ENCODE measurements around the gene COL9A1. TPM values are rescaled to one million over a fixed set of nuclear protein-coding genes. Genes with fewer than 3 reads are reported as not detected.
A peak's percentile ranks its signal among the peaks of the same experiment; 100 is the strongest.

Gene COL9A1
- total RNA-seq, 1 experiment from 2014 or later, result 7.8 TPM

GRCh38 chr6:70176842-70177550 is 125.9 kb downstream of the COL9A1 start:
- Histone ChIP-seq H3K79me2 (ENCODE audit: insufficient read depth, low read length) (no peaks in the 10 kb centered on the region), H3K4me1 (ENCODE audit: insufficient read depth, low read length) (no peaks in the 10 kb centered on the region), H4K5ac (ENCODE audit: insufficient read length, low read depth, low read length) (no peak overlapping the region), H2AK5ac (ENCODE audit: insufficient read length, low read length) (no peak overlapping the region), H3K23ac (ENCODE audit: insufficient read length, low read depth, low read length) (no peak overlapping the region), H4K91ac (ENCODE audit: insufficient read length, low read depth, low read length) (no peak overlapping the region), H2AFZ (ENCODE audit: low read length) (no peak overlapping the region), H3K9ac (ENCODE audit: extremely low read depth, insufficient read length, low read length) (no peak overlapping the region), H3K23me2 (ENCODE audit: insufficient read length, low read depth, low read length, poor library complexity, severe bottlenecking) (no peaks in the 10 kb centered on the region), H3K27ac (ENCODE audit: insufficient read length, low read depth, low read length) (no peak overlapping the region), H3K27me3 (ENCODE audit: insufficient read depth, low read length) (no peaks in the 10 kb centered on the region), H2BK20ac (ENCODE audit: low read depth, low read length, poor library complexity, severe bottlenecking) (no peak overlapping the region), H3K4ac (ENCODE audit: low read depth, low read length) (no peak overlapping the region), H2BK15ac (ENCODE audit: low read depth, low read length) (no peak overlapping the region), H4K8ac (replicated peaks; ENCODE audit: insufficient read length, low read depth, low read length) (no peak overlapping the region), H2BK120ac (ENCODE audit: low read depth, low read length, poor library complexity, severe bottlenecking) (no peak overlapping the region), H2BK12ac (ENCODE audit: insufficient read length, low read depth, low read length) (no peak overlapping the region), H3K4me2 (ENCODE audit: insufficient read depth, insufficient read length, low read length) (no peak overlapping the region), H3K14ac (ENCODE audit: insufficient read depth, low read length) (no peak overlapping the region), H3T11ph (ENCODE audit: low read length) (no peak overlapping the region), H3K79me1 (ENCODE audit: insufficient read depth, low read depth, low read length, poor library complexity, severe bottlenecking) (no peaks in the 10 kb centered on the region), H2BK5ac (ENCODE audit: insufficient read length, low read length) (no peak overlapping the region), H3K9me3 (ENCODE audit: control insufficient read depth, low read depth, low read length) (no peaks in the 10 kb centered on the region), H3K56ac (ENCODE audit: insufficient read length, low read depth, low read length) (no peak overlapping the region), H4K20me1 (ENCODE audit: control insufficient read depth, insufficient read depth, insufficient read length) (no peaks in the 10 kb centered on the region), H3K18ac (ENCODE audit: insufficient read length, low read depth, low read length) (no peak overlapping the region)
- TF ChIP-seq CTCF (conservative IDR thresholded peaks at IDR 0.05), result no peak
- Mint-ChIP-seq H3K4me1 (no peaks in the 10 kb centered on the region), H3K27ac (peak overlapping the region in 1 of 3 experiments; percentile 57; a peak in 1 of 7 replicates), H3K36me3 (ENCODE audit: insufficient read depth in 1 of 3, low read depth in 3 of 3) (no peaks in the 10 kb centered on the region; a peak in 1 of 7 replicates), H3K9me3 (0 out of 5 replicates have a peak, but pooled peaks cover 0 to 3% of the 10 kb centered on the region in 2 experiments), H3K4me3 (no peak overlapping the region), H3K27me3 (ENCODE audit: low read depth) (no peaks in the 10 kb centered on the region)
- DNase-seq, result no peak
- WGBS (ENCODE audit: extremely low coverage, insufficient read length, low lambda C conversion rate), result no CpG with 5 or more reads among the region's 3 CpGs

Data from H9 (cell line).